Keratinocyte (primary cell): ENCODE results near the gene NPHP1. TPM values are rescaled to one million over a fixed set of nuclear protein-coding genes. Genes with fewer than 3 reads are reported as not detected.

Experiments
- DNase-seq: peaks from one replicate; pipeline ENCODE4 v3.0.0-alpha.2; 2011; ENCODE audit warnings: low read depth, missing footprints, low spot score
- FAIRE-seq: peaks from 2 replicates; lab custom pipeline; 2011; peaks lifted over from hg19 to GRCh38; lab: Jason Lieb, UNC
- H2AFZ ChIP-seq: 2 replicates; pipeline ENCODE4 v1.6.0; 2012; ENCODE audit warnings: low read length, control low read depth, inconsistent platforms; ENCODE audit not compliant: control insufficient read depth
- H3K27ac ChIP-seq: 2 replicates; pipeline ENCODE4 v1.5.1; 2011; ENCODE audit warnings: low read length; ENCODE audit not compliant: control insufficient read depth, insufficient read depth
- H3K27me3 ChIP-seq: 3 replicates; pipeline ENCODE4 v1.6.0; 2011; ENCODE audit warnings: low read length; ENCODE audit not compliant: control insufficient read depth, insufficient read depth; ENCODE audit errors: extremely low read depth
- H3K36me3 ChIP-seq, 2 experiments: 2 replicates in 1 of 2; 3 replicates in 1 of 2; pipeline ENCODE4 v1.5.1; 2011; ENCODE audit warnings: low read length in 2 of 2, mild to moderate bottlenecking in 1 of 2; ENCODE audit not compliant: control insufficient read depth in 2 of 2, insufficient read depth in 2 of 2; ENCODE audit errors: extremely low read depth in 1 of 2
- H3K4me1 ChIP-seq: 3 replicates; pipeline ENCODE4 v1.5.1; 2011; ENCODE audit warnings: low read length; ENCODE audit not compliant: control insufficient read depth, insufficient read depth; ENCODE audit errors: extremely low read depth
- H3K4me2 ChIP-seq: 3 replicates; pipeline ENCODE4 v1.6.0; 2011; ENCODE audit warnings: low read depth, low read length; ENCODE audit not compliant: control insufficient read depth, insufficient read depth; ENCODE audit errors: extremely low read depth
- H3K4me3 ChIP-seq, 3 experiments: fragments of 200-600 bp in 1 of 3; sonication (generic) in 1 of 3; 2 replicates in 2 of 3; 3 replicates in 1 of 3; pipeline ENCODE4 v1.5.1; 2011 to 2016; ENCODE audit warnings: low read length in 3 of 3, mild to moderate bottlenecking in 3 of 3, control low read depth in 2 of 3, inconsistent platforms in 1 of 3, low read depth in 1 of 3, mixed read lengths in 1 of 3, mixed run types in 1 of 3, moderate library complexity in 1 of 3; ENCODE audit not compliant: control insufficient read depth in 2 of 3, insufficient read depth in 2 of 3; ENCODE audit errors: extremely low read depth in 1 of 3
- H3K79me2 ChIP-seq: 2 replicates; pipeline ENCODE4 v1.6.0; 2012; ENCODE audit warnings: low read length; ENCODE audit not compliant: control insufficient read depth, insufficient read depth
- H3K9ac ChIP-seq: 3 replicates; pipeline ENCODE4 v1.6.0; 2011; ENCODE audit warnings: low read length; ENCODE audit not compliant: control insufficient read depth, insufficient read depth; ENCODE audit errors: extremely low read depth
- H3K9me1 ChIP-seq: 3 replicates; pipeline ENCODE4 v1.6.0; 2011; ENCODE audit warnings: low read length; ENCODE audit not compliant: control insufficient read depth, insufficient read depth; ENCODE audit errors: extremely low read depth
- H3K9me3 ChIP-seq: 2 replicates; pipeline ENCODE4 v1.5.1; 2012; ENCODE audit warnings: low read depth, low read length; ENCODE audit not compliant: control insufficient read depth
- H4K20me1 ChIP-seq: 3 replicates; pipeline ENCODE4 v1.6.0; 2011; ENCODE audit warnings: low read length; ENCODE audit not compliant: control insufficient read depth, insufficient read depth; ENCODE audit errors: extremely low read depth
- CTCF ChIP-seq, 3 experiments: IDR thresholded peaks in 1 of 3; conservative IDR thresholded peaks in 1 of 3; optimal IDR thresholded peaks in 1 of 3; 2 replicates in 2 of 3; 3 replicates in 1 of 3; pipeline versions ENCODE3 to v1.5.1; 2011; ENCODE audit warnings: low read length in 3 of 3, mild to moderate bottlenecking in 3 of 3, moderate library complexity in 2 of 3, control low read depth in 1 of 3, inconsistent platforms in 1 of 3; ENCODE audit not compliant: insufficient read depth in 2 of 3; ENCODE audit errors: extremely low read depth in 1 of 3
- EZH2 ChIP-seq: IDR thresholded peaks from one replicate; pipeline ENCODE4 v1.6.1; 2012; ENCODE audit warnings: inconsistent platforms, mild to moderate bottlenecking, low read length, moderate library complexity
- dilution Hi-C: fragments of 300-500 bp; cut with MboI; formaldehyde crosslinking; loops from one replicate; pipeline ENCODE4 v1.7.0; 2020; ENCODE audit warnings: low sequenced_read_pairs; ENCODE audit not compliant: extremely low pct_ligation_motif_present
- polyA plus RNA-seq, 5 experiments: library from polyadenylated mRNA; depleted of rRNA in 3 of 5; stranded (reverse) in 3 of 5; stranded (forward) in 1 of 5; unstranded in 1 of 5; fragments of >200 nt; gene quantifications; 1 replicate in 1 of 5; 2 replicates in 3 of 5; 3 replicates in 1 of 5; pipeline versions ENCODE4 v1.2.1 to v1.2.3, GENCODE V29; 2011 to 2012; ENCODE audit warnings: missing spikeins in 2 of 5, low read depth in 1 of 5, low replicate concordance in 1 of 5

The NPHP1 gene
- polyA plus RNA-seq, 1 donor (not counting 4 experiments of a cell fraction or from before 2014, with no cell fraction given), result 8.1 TPM

DNA sequence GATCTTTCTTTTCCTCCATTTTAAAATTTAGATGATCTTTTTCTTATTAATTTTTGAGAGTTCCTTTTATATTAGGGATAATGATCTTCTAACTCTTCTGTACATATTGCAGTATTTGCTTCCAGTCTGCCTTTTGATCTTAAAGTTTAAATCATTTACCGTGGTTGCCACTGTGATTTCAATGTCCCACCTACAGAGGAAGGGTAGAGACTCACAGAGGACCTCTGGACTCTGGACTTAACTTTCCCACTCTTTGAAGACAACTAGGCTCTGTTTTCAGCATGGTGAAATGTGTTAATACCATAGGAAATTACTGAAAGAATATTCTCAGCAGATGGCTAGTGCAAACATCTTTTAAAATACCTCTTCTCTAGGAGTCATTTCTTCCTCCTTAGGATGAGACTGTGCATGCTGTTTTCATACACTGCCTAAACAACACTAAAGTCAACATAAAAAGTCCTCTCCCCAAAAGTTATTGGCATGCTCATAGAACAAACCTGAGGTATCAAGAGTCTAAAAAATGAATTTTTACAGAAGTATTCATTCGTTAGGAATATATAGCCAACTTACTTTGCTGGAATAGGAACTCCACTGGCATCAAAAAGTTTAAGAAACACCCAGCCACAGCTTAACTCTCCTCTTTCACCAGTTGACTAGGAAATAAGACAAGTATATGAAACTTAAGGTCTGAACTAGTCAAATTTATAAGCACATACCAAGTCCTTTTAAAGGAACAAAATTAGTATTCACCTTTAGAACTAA lies 58.4 kb downstream of the NPHP1 start:
- Histone ChIP-seq H3K27ac (no peak overlapping the region), H3K4me2 (no peak overlapping the region), H2AFZ (no peak overlapping the region), H3K9ac (no peak overlapping the region), H4K20me1 (no peaks in the 10 kb centered on the region), H3K4me1 (peaks cover 17% of the 10 kb centered on the region), H3K9me3 (no peaks in the 10 kb centered on the region), H3K36me3 (no peaks in the 10 kb centered on the region), H3K79me2 (no peaks in the 10 kb centered on the region), H3K27me3 (no peaks in the 10 kb centered on the region), H3K4me3 (no peak overlapping the region), H3K9me1 (peaks cover 3% of the 10 kb centered on the region)
- TF ChIP-seq CTCF (optimal IDR thresholded peaks at IDR 0.05 in 1 of 3, IDR thresholded peaks at IDR 0.05 in 1 of 3, conservative IDR thresholded peaks at IDR 0.05 in 1 of 3; ENCODE audit: extremely low read depth in 1 of 3, insufficient read depth in 2 of 3, low read length in 3 of 3) (no peak), EZH2 (no peak)
- no peak for DNase-seq
- dilution Hi-C loops, result no loop called here
- FAIRE-seq, result no peak

- Histone ChIP-seq H3K27me3 (no peaks in the 10 kb centered on the region), H3K36me3 (no peaks in the 10 kb centered on the region), H3K9me3 (no peaks in the 10 kb centered on the region), H3K9me1 (no peaks in the 10 kb centered on the region), H3K4me1 (peaks cover 4% of the 10 kb centered on the region), H4K20me1 (no peaks in the 10 kb centered on the region), H3K9ac (no peak overlapping the region), H3K79me2 (no peaks in the 10 kb centered on the region), H3K4me2 (no peak overlapping the region), H2AFZ (no peak overlapping the region), H3K4me3 (no peak overlapping the region), H3K27ac (no peak overlapping the region)
- no peak for DNase-seq
- TF ChIP-seq EZH2 (no peak), CTCF (optimal IDR thresholded peaks at IDR 0.05 in 1 of 3, IDR thresholded peaks at IDR 0.05 in 1 of 3, conservative IDR thresholded peaks at IDR 0.05 in 1 of 3; ENCODE audit: extremely low read depth in 1 of 3, insufficient read depth in 2 of 3, low read length in 3 of 3) (no peak)
- FAIRE-seq, result no peak
- dilution Hi-C loops, result no loop called here
These were observed 60.8 kb downstream of the NPHP1 start for GRCh38 chr2:110143982-110144381.
